Memory B cell (primary cell): Measurements from ENCODE around the gene NSUN6.
"Not testable (repeated sequence)": the region's sequence is repeated elsewhere in the genome, so short reads cannot be mapped to it uniquely, and the experiment has no call there.

Experiments used
- ATAC-seq: fragments of 150-1000 bp; cut with Tn5 transposase; 2 replicates; pipeline ENCODE4 v1.10.0; 2021; ENCODE audit warnings: low read depth, mild to moderate bottlenecking, moderate library complexity
- DNase-seq, 2 donors: peaks; one replicate each; pipeline ENCODE4 v3.0.0; 2022; ENCODE audit warnings: low spot score in 2 of 2
- H3K27ac Mint-ChIP-seq: one replicate; pipeline ENCODE4 v1.8.0; 2022; ENCODE audit warnings: mild to moderate bottlenecking, moderate library complexity, mixed read lengths
- H3K27me3 Mint-ChIP-seq: one replicate; pipeline ENCODE4 v1.8.0; 2022; ENCODE audit warnings: mixed read lengths
- H3K36me3 Mint-ChIP-seq: one replicate; pipeline ENCODE4 v1.8.0; 2022; ENCODE audit warnings: mild to moderate bottlenecking, mixed read lengths
- H3K4me1 Mint-ChIP-seq: one replicate; pipeline ENCODE4 v1.8.0; 2022; ENCODE audit warnings: mixed read lengths
- H3K4me3 Mint-ChIP-seq: one replicate; pipeline ENCODE4 v1.8.0; 2022; ENCODE audit warnings: mild to moderate bottlenecking, moderate library complexity, mixed read lengths
- H3K9me3 Mint-ChIP-seq: one replicate; pipeline ENCODE4 v1.8.0; 2022; ENCODE audit warnings: mixed read lengths

The NSUN6 gene

DNA sequence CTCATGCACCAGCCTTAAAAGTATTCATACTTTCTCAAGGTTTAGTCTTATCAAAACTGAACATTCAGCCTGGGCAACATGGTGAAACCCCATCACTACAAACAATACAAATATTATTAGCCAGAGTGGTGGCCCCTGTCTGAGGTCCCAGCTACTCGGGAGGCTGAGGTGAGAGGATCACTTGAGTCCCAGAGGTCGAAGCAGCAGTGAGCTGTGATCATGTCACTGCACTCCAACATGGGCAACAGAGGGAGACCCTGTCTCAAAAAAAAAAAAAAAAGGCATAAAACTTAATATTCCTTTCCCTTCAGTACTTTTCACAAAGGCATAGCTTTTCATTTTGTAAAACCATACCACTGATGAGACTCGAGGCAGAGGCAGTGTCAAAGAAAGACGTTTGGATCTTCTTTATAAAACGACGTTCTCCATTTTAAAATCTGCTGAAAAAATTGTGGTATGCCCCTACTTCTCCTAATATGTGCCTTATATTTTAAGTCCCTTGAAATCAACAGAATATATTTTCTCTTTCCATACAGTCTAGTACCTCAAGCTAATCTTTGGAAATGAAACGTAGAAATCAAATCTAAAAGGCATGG, 1.9 kb downstream of the NSUN6 start:
- Mint-ChIP-seq H3K9me3 (no peaks in the 10 kb centered on the region), H3K4me1 (peaks cover 13% of the 10 kb centered on the region), H3K27me3 (no peaks in the 10 kb centered on the region), H3K27ac (no peak overlapping the region), H3K36me3 (peaks cover 5% of the 10 kb centered on the region), H3K4me3 (peak overlapping the region; percentile 59)
- DNase-seq, result no peak
- no peak for ATAC-seq

DNA sequence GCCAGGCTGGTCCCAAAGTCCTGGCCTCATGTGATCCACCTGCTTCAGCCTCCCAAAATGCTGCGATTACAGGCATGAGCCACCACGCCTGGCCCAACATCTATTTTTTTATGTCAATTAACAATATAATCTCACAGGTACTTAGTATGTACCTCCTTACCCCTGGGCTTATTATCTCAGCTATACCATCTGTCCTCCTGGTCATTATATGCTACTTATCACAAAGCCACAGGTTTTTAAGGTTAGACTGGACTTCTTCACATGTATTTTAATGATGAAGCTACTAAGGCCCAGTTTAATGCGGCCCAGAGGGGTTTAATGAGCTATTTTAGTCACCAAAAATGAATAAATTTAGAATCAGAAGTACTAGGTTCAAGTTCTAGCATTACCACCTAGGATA, 3.4 kb downstream of the NSUN6 start:
- Mint-ChIP-seq H3K4me1 (peaks cover 13% of the 10 kb centered on the region), H3K36me3 (no peaks in the 10 kb centered on the region), H3K27me3 (no peaks in the 10 kb centered on the region), H3K4me3 (no peak overlapping the region), H3K27ac (peak overlapping the region; percentile 31), H3K9me3 (no peaks in the 10 kb centered on the region)
- ATAC-seq, result no peak
- DNase-seq, result no peak

DNA sequence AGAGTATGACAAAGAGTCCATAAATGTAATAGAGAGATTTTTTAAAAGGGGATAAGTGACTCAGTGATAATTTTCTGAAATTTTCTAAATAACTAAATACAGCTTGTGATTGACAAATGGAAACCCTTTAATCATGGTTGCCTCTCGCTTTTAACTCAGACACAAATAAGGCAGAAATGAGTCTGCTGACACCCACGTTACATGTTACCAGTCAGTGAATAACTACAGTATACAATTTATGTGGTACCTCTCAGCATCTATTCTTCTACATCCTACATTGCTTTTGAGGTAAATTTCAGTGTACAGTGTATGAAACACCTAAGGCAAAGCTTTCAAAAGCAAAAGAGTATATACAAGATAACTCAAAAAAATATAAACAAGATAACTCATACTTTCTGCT, 4.2 kb downstream of the NSUN6 start:
- Mint-ChIP-seq H3K27ac (no peak overlapping the region), H3K27me3 (no peaks in the 10 kb centered on the region), H3K4me1 (peaks cover 10% of the 10 kb centered on the region), H3K4me3 (no peak overlapping the region), H3K36me3 (no peaks in the 10 kb centered on the region), H3K9me3 (no peaks in the 10 kb centered on the region)
- DNase-seq (no peak), ATAC-seq (no peak)

DNA sequence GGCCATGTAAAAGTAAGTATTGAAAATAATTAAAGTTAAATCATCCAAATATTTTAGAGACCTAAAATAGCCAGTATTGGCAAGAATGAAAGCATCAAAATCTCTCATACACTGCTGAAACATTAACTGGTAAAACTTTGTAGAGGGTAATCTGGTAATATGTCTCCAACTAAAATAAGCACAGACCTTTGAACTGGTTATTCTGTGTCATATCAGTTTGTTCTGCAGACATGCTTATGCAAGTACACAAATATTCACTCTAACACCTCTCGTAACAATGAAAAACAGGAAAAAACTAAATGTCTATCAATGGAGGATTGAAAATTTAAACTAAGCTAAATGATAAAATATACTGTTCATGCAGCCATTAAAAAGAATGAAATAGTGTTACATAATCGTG, 11.7 kb downstream of the NSUN6 start:
- H3K27ac Mint-ChIP-seq, DNase-seq, H3K9me3 Mint-ChIP-seq, H3K27me3 Mint-ChIP-seq, H3K4me3 Mint-ChIP-seq, H3K36me3 Mint-ChIP-seq, ATAC-seq, H3K4me1 Mint-ChIP-seq: not testable (repeated sequence)

DNA sequence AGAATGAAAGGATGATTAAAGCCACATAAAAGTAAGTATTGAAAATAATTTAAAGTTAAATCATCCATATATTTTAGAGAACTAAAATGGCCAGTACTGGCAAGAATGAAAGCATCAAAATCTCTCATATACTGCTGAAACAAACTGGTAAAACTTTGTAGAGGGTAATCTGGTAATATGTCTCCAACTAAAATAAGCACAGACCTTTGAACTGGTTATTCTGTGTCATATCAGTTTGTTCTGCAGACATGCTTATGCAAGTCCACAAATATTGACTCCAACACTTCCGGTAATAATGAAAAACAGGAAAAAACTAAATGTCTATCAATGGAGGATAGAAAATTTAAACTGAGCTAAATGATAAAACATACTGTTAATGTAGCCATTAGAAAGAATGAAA, 14.0 kb downstream of the NSUN6 start:
- not testable (repeated sequence) for ATAC-seq, H3K4me1 Mint-ChIP-seq, H3K36me3 Mint-ChIP-seq, H3K27ac Mint-ChIP-seq, H3K9me3 Mint-ChIP-seq, H3K27me3 Mint-ChIP-seq, H3K4me3 Mint-ChIP-seq, DNase-seq

DNA sequence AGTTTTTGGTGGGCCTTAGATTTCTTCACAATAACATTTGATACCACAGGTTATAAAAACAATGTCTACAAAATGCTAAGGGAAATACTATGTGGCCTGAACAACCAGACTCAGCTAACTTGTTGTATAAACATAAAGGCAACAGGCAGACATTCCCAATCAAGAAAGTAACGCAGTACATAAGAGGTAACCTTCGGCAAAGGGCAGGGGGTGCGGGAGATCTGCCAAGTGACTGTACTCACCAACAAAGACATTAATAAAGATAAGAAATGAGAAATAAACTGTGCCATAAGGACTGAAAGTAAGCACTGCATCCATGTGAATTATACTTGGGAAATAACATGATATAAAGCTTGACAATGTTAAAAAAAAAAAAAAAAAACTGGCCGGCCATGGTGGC, 15.4 kb downstream of the NSUN6 start:
- no peaks in the 10 kb centered on the region for H3K27me3 Mint-ChIP-seq
- ATAC-seq (no peak), DNase-seq (no peak)
- H3K4me3 Mint-ChIP-seq, result no peak overlapping the region
- peaks cover 2% of the 10 kb centered on the region for H3K4me1 Mint-ChIP-seq
- no peaks in the 10 kb centered on the region for H3K9me3 Mint-ChIP-seq
- H3K27ac Mint-ChIP-seq, result no peak overlapping the region
- H3K36me3 Mint-ChIP-seq, result peaks cover 7% of the 10 kb centered on the region

DNA sequence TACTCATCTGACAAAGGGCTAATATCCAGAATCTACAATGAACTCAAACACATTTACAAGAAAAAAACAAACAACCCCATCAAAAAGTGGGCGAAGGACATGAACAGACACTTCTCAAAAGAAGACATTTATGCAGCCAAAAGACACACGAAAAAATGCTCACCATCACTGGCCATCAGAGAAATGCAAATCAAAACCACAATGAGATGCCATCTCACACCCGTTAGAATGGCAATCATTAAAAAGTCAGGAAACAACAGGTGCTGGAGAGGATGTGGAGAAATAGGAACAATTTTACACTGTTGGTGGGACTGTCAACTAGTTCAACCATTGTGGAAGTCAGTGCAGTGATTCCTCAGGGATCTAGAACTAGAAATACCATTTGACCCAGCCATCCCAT, 18.9 kb downstream of the NSUN6 start:
- H3K4me3 Mint-ChIP-seq, H3K4me1 Mint-ChIP-seq, H3K27me3 Mint-ChIP-seq, H3K27ac Mint-ChIP-seq, ATAC-seq, H3K9me3 Mint-ChIP-seq, DNase-seq: not testable (repeated sequence)
- peaks cover 12% of the 10 kb centered on the region for H3K36me3 Mint-ChIP-seq

DNA sequence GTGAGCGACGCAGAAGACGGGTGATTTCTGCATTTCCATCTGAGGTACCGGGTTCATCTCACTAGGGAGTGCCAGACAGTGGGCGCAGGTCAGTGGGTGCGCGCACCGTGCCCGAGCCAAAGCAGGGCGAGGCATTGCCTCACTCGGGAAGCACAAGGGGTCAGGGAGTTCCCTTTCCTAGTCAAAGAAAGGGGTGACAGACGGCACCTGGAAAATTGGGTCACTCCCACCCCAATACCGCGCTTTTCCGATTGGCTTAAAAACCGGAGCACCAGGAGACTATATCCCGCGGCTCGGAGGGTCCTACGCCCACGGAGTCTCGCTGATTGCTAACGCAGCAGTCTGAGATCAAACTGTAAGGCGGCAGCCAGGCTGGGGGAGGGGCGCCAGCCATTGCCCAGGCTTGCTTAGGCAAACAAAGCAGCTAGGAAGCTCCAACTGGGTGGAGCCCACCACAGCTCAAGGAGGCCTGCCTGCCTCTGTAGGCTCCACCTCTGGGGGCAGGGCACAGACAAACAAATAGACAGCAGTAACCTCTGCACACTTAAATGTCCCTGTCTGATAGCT, 23.9 kb downstream of the NSUN6 start:
- peak overlapping the region; percentile 88 for H3K4me3 Mint-ChIP-seq
- not testable (repeated sequence) for H3K36me3 Mint-ChIP-seq, H3K9me3 Mint-ChIP-seq, ATAC-seq, H3K4me1 Mint-ChIP-seq, H3K27me3 Mint-ChIP-seq
- peak; percentile 30 to 41 for DNase-seq
- peak overlapping the region; percentile 79 for H3K27ac Mint-ChIP-seq

DNA sequence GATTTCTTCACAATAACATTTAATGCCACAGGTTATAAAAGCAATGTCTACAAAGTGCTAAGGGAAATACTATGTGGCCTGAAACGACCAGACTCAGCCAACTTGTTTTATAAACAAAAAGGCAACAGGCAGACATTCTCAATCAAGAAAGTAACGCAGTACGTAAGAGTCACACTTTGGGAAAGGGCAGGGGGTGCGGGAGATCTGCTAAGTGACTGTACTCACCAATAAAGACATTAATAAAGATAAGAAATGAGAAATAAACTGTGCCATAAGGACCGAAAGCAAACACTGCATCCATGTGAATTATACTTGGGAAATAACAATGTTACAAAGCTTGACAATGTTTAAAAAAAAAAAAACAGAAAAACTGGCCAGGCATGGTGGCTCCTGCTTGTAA, 25.5 kb downstream of the NSUN6 start:
- Mint-ChIP-seq H3K27me3 (no peaks in the 10 kb centered on the region), H3K36me3 (peaks cover 12% of the 10 kb centered on the region), H3K4me3 (peak overlapping the region; percentile 44), H3K4me1 (peaks cover 5% of the 10 kb centered on the region), H3K27ac (no peak overlapping the region), H3K9me3 (no peaks in the 10 kb centered on the region)
- DNase-seq (no peak), ATAC-seq (no peak)

DNA sequence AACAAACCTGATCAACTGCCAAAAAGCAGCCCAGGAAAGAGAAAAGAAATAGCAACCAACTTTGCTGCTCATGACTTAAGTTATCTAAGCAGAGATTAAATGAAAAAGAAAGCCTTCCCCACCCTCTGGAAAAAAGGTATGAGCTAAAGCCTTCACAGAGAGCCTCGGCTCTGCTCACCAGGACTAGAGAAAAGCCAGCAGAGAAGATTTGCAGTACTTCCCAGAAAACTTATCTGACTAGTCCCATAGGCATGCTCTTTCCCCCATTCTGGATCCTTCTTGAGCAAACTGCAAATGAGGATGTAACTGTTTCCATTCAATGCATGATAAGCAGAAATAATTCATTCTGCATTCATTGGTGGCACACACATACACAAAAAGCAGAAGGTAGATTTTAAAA, 27.7 kb downstream of the NSUN6 start:
- DNase-seq, H3K27me3 Mint-ChIP-seq, H3K4me3 Mint-ChIP-seq, H3K4me1 Mint-ChIP-seq, H3K9me3 Mint-ChIP-seq, H3K27ac Mint-ChIP-seq, ATAC-seq: not testable (repeated sequence)
- peaks cover 16% of the 10 kb centered on the region for H3K36me3 Mint-ChIP-seq

DNA sequence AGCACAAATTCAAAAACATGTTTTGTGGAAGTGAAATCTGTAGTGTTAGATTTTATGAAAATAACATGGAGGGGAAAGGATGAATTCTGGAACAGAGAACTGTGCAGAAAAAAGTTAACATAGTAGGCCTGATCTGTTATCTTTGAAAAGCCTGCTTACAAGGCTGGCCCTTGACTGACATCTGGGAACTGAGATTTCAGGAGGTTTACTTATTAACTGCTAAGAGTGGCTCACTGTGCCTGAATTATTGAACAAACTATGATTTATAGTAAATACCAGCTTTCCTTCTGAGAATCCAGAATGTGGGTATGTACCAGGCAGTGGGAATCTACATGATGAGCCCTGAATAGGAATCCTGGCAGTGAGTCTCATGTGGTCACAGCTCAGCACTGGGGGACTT, 30.5 kb downstream of the NSUN6 start:
- Mint-ChIP-seq H3K4me3 (no peak overlapping the region), H3K27ac (peak overlapping the region; percentile 35), H3K9me3 (no peaks in the 10 kb centered on the region), H3K36me3 (peaks cover 21% of the 10 kb centered on the region), H3K27me3 (no peaks in the 10 kb centered on the region), H3K4me1 (no peaks in the 10 kb centered on the region)
- DNase-seq (no peak), ATAC-seq (no peak)

DNA sequence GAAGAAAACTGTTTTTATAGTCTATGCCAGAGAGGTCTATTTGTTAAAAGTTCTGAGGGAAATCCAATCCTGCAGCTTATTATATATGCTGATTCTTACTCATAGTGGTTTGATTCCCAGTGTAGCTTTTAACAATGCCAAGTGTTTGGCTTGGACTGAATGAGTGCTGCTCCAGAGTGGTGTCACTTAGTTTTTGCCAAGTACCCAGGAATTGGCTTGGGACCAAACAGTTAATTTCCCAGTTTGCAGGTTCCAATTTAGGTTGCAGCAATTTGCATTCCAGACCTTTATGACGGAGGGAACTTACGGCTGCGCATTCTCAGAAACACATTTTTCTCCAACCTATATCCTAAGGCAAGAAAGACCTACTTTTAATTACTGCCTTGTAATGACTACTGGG, 32.4 kb downstream of the NSUN6 start:
- DNase-seq, result no peak
- H3K27ac Mint-ChIP-seq, result no peak overlapping the region
- peaks cover 21% of the 10 kb centered on the region for H3K36me3 Mint-ChIP-seq
- no peaks in the 10 kb centered on the region for H3K4me1 Mint-ChIP-seq
- no peaks in the 10 kb centered on the region for H3K9me3 Mint-ChIP-seq
- H3K4me3 Mint-ChIP-seq, result no peak overlapping the region
- no peaks in the 10 kb centered on the region for H3K27me3 Mint-ChIP-seq
- ATAC-seq, result no peak

DNA sequence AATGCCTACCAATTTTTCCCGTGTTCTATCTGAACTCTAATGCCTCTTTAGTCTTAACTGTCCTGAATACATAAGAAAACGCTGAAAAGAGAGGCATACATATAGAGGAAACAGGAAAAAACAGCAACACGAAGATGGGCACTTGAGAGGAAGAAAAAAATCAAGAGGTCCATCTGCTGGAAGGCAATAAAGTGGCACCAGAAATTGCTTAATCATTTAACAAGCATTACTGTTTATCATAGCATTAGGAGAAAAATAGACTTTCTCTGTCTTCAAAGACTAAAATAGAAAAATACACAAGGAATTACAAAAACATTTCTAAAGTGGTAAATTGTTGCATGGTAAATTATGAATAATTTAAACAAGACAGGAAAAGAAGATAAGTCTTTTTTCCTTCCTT, 35.0 kb downstream of the NSUN6 start:
- Mint-ChIP-seq H3K9me3 (no peaks in the 10 kb centered on the region), H3K36me3 (peaks cover 27% of the 10 kb centered on the region), H3K27ac (no peak overlapping the region), H3K4me3 (no peak overlapping the region), H3K4me1 (no peaks in the 10 kb centered on the region), H3K27me3 (no peaks in the 10 kb centered on the region)
- DNase-seq (no peak), ATAC-seq (no peak)

DNA sequence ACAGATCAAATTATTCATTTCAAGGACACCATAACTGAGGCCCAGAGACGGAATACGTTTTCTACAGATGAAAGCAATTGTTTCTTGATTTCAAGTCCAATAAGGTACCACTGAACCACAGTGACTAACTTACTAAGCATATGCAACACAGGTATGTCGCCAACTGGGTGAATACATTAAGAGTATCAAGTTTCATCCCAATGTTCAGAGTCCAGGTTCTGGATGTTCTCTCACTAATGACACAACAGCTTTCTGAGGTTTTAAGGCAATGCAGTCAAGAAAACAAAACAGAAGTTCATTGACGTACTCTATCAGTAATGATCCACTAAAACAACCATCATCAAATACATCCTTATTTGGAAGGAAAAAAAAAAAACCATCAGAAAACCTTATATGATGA, 35.8 kb downstream of the NSUN6 start:
- H3K9me3 Mint-ChIP-seq, result no peaks in the 10 kb centered on the region
- DNase-seq (no peak), ATAC-seq (no peak)
- H3K27ac Mint-ChIP-seq, result no peak overlapping the region
- H3K4me1 Mint-ChIP-seq, result no peaks in the 10 kb centered on the region
- no peak overlapping the region for H3K4me3 Mint-ChIP-seq
- peaks cover 28% of the 10 kb centered on the region for H3K36me3 Mint-ChIP-seq
- H3K27me3 Mint-ChIP-seq, result no peaks in the 10 kb centered on the region

DNA sequence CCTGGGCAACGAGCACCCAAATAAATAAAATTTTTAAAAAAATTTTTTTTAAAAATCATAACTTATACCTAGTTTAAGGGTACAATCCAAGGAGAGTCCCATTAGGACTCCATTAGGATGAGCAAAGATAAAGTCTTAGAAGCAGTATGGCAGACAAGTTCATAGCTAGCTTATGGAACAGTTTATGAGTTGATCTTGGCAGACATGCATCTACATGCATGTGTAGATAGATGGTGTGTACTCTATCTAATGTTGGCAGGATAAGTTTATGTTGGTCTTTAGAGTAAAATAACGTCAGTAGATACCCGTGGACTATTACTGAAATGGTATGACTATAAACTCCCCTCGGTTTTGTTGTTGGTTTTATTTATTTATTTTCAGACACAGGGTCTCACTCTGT, 40.2 kb downstream of the NSUN6 start:
- Mint-ChIP-seq H3K4me1 (no peaks in the 10 kb centered on the region), H3K36me3 (peaks cover 24% of the 10 kb centered on the region), H3K27ac (no peak overlapping the region), H3K4me3 (no peak overlapping the region), H3K27me3 (no peaks in the 10 kb centered on the region), H3K9me3 (no peaks in the 10 kb centered on the region)
- ATAC-seq (no peak), DNase-seq (no peak)
